Liver (tissue), 9 donors: ENCODE results near the gene CLPTM1L. TPM values are rescaled to one million over a fixed set of nuclear protein-coding genes. Genes with fewer than 3 reads are reported as not detected.

Experiments
- DNase-seq: peaks from one replicate; pipeline ENCODE4 v3.0.0-alpha.2; 2017; ENCODE audit warnings: low spot score
- H3K27ac ChIP-seq, 2 donors: one replicate each; pipeline ENCODE4 v1.7.0; 2013; ENCODE audit warnings: inconsistent platforms in 2 of 2, low read length in 2 of 2, control low read depth in 1 of 2, low read depth in 1 of 2, mild to moderate bottlenecking in 1 of 2
- H3K27me3 ChIP-seq, 4 donors: one replicate each; pipeline versions ENCODE4 v1.6.1 to v1.7.0; 2013; ENCODE audit warnings: low read length in 3 of 4, inconsistent platforms in 1 of 4, mild to moderate bottlenecking in 1 of 4, moderate library complexity in 1 of 4; ENCODE audit not compliant: control insufficient read depth in 4 of 4, insufficient read depth in 4 of 4
- H3K36me3 ChIP-seq, 4 donors: one replicate each; pipeline versions ENCODE4 v1.6.1 to v1.7.0; 2013; ENCODE audit warnings: low read length in 3 of 4, mild to moderate bottlenecking in 3 of 4, low read depth in 1 of 4, moderate library complexity in 1 of 4; ENCODE audit not compliant: control insufficient read depth in 4 of 4, insufficient read depth in 3 of 4
- H3K4me1 ChIP-seq, 4 donors: one replicate each; pipeline versions ENCODE4 v1.6.1 to v1.7.0; 2013; ENCODE audit warnings: low read length in 3 of 4, mild to moderate bottlenecking in 3 of 4, moderate library complexity in 1 of 4; ENCODE audit not compliant: control insufficient read depth in 4 of 4, insufficient read depth in 4 of 4
- H3K4me3 ChIP-seq, 3 donors: one replicate each; pipeline versions ENCODE4 v1.6.1 to v1.7.0; 2013; ENCODE audit warnings: low read length in 3 of 3, control low read depth in 1 of 3, low read depth in 1 of 3, mild to moderate bottlenecking in 1 of 3
- H3K9ac ChIP-seq, 2 donors: one replicate each; pipeline ENCODE4 v1.7.0; 2013; ENCODE audit warnings: low read length in 2 of 2, mild to moderate bottlenecking in 2 of 2, moderate library complexity in 2 of 2, control low read depth in 1 of 2, low read depth in 1 of 2
- H3K9me3 ChIP-seq, 4 donors: one replicate each; pipeline versions ENCODE4 v1.6.1 to v1.7.0; 2013; ENCODE audit warnings: low read length in 3 of 4; ENCODE audit not compliant: control insufficient read depth in 4 of 4
- EGR1 ChIP-seq, 2 donors: IDR thresholded peaks; 2 replicates each; pipeline ENCODE4 v1.6.1; 2016 to 2018; ENCODE audit warnings: antibody characterized with exemption in 2 of 2, low read depth in 2 of 2
- FOXA1 ChIP-seq: IDR thresholded peaks from 2 replicates; pipeline ENCODE4 v1.6.1; 2016; ENCODE audit warnings: antibody characterized with exemption
- FOXA2 ChIP-seq: IDR thresholded peaks from 2 replicates; pipeline ENCODE4 v1.6.1; 2016; ENCODE audit warnings: antibody characterized with exemption
- GABPA ChIP-seq, 2 donors: IDR thresholded peaks in 1 of 2; conservative IDR thresholded peaks in 1 of 2; 2 replicates each; pipeline ENCODE4 v1.6.1; 2016; ENCODE audit warnings: antibody characterized with exemption in 2 of 2, mild to moderate bottlenecking in 1 of 2, moderate library complexity in 1 of 2
- HNF4A ChIP-seq, 2 donors: conservative IDR thresholded peaks; 2 replicates each; pipeline ENCODE4 v1.6.1; 2016; ENCODE audit warnings: antibody characterized with exemption in 2 of 2, mild to moderate bottlenecking in 2 of 2
- JUND ChIP-seq, 2 donors: IDR thresholded peaks; 2 replicates each; pipeline ENCODE4 v1.6.1; 2016; ENCODE audit warnings: antibody characterized with exemption in 2 of 2
- NR2F2 ChIP-seq: IDR thresholded peaks from 2 replicates; pipeline ENCODE4 v1.6.1; 2016; ENCODE audit warnings: antibody characterized with exemption
- RXRA ChIP-seq, 2 donors: IDR thresholded peaks; 2 replicates each; pipeline ENCODE4 v1.6.1; 2017 to 2018; ENCODE audit warnings: antibody characterized with exemption in 2 of 2, mild to moderate bottlenecking in 1 of 2
- SP1 ChIP-seq: IDR thresholded peaks from 2 replicates; pipeline ENCODE4 v1.6.1; 2018; ENCODE audit warnings: antibody characterized with exemption, mild to moderate bottlenecking
- TAF1 ChIP-seq: conservative IDR thresholded peaks from 2 replicates; pipeline ENCODE4 v1.6.1; 2016; ENCODE audit warnings: antibody characterized with exemption, mild to moderate bottlenecking
- YY1 ChIP-seq: IDR thresholded peaks from 2 replicates; pipeline ENCODE4 v1.6.1; 2016; ENCODE audit warnings: antibody characterized with exemption, mild to moderate bottlenecking
- WGBS: extraction: QIAGEN DNeasy Blood & Tissue Kit; methylation state at CpG from one replicate; pipeline ENCODE4 v1.1.7; 2013; 5-methylcytosine and 5-hydroxymethylcytosine counted together
- polyA plus RNA-seq, 2 donors: library from polyadenylated mRNA; stranded (reverse) in 1 of 2; unstranded in 1 of 2; fragments of 200-250 nt in 1 of 2; fragments of >200 nt in 1 of 2; fragmentation: Nextera tagmentation in 1 of 2; extraction: Ambion mirVana in 1 of 2; gene quantifications; one replicate each; pipeline versions ENCODE4 v1.2.1 to v1.2.3, GENCODE V29; 2013 to 2015
- total RNA-seq, 2 donors: library from RNA; depleted of rRNA; stranded (reverse); fragments of >200 nt; gene quantifications; one replicate each; pipeline ENCODE4 v1.2.3, GENCODE V29; 2014
- TF ChIP-seq, protein P1 (sequence below): IDR thresholded peaks from 2 replicates; pipeline ENCODE4 v1.6.1; 2016; ENCODE audit warnings: antibody characterized with exemption, mild to moderate bottlenecking
- TF ChIP-seq, protein P2 (sequence below): IDR thresholded peaks from 2 replicates; pipeline ENCODE4 v1.6.1; 2016; ENCODE audit warnings: antibody characterized with exemption
- TF ChIP-seq, protein P3 (sequence below): IDR thresholded peaks from 2 replicates; pipeline ENCODE4 v1.6.1; 2016; ENCODE audit warnings: antibody characterized with exemption
- TF ChIP-seq, protein P4 (sequence below): fragments of 150-350 bp; IDR thresholded peaks from 2 replicates; pipeline ENCODE4 v1.5.1; 2017; ENCODE audit warnings: improper control_type of control experiment, low read depth, low read length; ENCODE audit not compliant: missing input control
- donor health status: healthy.
- donor health status: healthy.
- donor health status: healthy.
- donor health status: healthy.
- donor health status: healthy.

Gene CLPTM1L
- total and polyA plus RNA-seq, 4 donors = 69.2 to 255 (median 146) TPM

GRCh38 chr5:1293416-1294205 lies 51.3 kb downstream of the CLPTM1L start:
- no peak overlapping the region for H3K4me3 ChIP-seq
- H3K9me3 ChIP-seq = no peaks in the 10 kb centered on the region
- no peak for DNase-seq
- TF ChIP-seq HNF4A (conservative IDR thresholded peaks at IDR 0.05) (no peak), YY1 (no peak)
- no peaks in the 10 kb centered on the region for H3K36me3 ChIP-seq
- 92% methylated on average over 60 of the region's 60 CpGs for WGBS
- no peak overlapping the region for H3K9ac ChIP-seq
- H3K27ac ChIP-seq = no peak overlapping the region
- H3K27me3 ChIP-seq = peaks cover 0 to 16% (median 0%) of the 10 kb centered on the region in 4 donors
- peaks cover 2 to 8% (median 6%) of the 10 kb centered on the region in 4 donors for H3K4me1 ChIP-seq

DNA sequence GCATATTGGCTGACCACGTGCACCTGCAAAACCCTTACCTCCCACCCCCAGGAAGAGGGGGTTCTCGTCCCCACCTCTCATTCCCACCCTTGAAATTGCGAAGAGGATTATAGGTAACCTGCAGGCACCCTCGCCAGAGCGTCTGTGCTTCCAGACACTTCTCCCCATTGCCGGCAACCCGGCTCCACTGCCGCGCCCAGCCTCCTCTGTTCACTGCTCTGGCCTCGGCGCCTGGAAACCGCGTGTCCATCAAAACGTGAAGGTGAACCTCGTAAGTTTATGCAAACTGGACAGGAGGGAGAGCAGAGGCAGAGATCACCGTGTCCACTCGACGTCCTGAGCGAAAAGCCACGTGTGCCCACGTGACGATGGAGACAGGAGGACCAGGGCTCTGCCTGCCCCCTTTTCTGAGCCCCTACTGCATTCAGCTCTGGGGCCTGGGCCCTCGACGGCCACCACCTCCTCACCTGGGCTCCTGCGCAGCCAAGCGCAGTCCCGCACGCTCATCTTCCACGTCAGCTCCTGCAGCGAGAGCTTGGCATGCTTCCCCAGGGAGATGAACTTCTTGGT lies 52.0 kb downstream of the CLPTM1L start:
- Histone ChIP-seq H3K9me3 (no peaks in the 10 kb centered on the region), H3K27me3 (peaks cover 0 to 16% (median 0%) of the 10 kb centered on the region in 4 donors), H3K4me3 (no peak overlapping the region), H3K36me3 (no peaks in the 10 kb centered on the region), H3K4me1 (peaks cover 2 to 8% (median 6%) of the 10 kb centered on the region in 4 donors), H3K27ac (no peak overlapping the region), H3K9ac (no peak overlapping the region)
- TF ChIP-seq TAF1 (no peak), RXRA (IDR thresholded peaks at IDR 0.05) (no peak), JUND (IDR thresholded peaks at IDR 0.05) (no peak), EGR1 (IDR thresholded peaks at IDR 0.05; ENCODE audit: low read depth in 2 of 2) (no peak), GABPA (IDR thresholded peaks at IDR 0.05 in 1 of 2, conservative IDR thresholded peaks at IDR 0.05 in 1 of 2) (no peak), SP1 (no peak), FOXA2 (no peak), NR2F2 (no peak), FOXA1 (no peak)
- TF ChIP-seq, protein P1, sequence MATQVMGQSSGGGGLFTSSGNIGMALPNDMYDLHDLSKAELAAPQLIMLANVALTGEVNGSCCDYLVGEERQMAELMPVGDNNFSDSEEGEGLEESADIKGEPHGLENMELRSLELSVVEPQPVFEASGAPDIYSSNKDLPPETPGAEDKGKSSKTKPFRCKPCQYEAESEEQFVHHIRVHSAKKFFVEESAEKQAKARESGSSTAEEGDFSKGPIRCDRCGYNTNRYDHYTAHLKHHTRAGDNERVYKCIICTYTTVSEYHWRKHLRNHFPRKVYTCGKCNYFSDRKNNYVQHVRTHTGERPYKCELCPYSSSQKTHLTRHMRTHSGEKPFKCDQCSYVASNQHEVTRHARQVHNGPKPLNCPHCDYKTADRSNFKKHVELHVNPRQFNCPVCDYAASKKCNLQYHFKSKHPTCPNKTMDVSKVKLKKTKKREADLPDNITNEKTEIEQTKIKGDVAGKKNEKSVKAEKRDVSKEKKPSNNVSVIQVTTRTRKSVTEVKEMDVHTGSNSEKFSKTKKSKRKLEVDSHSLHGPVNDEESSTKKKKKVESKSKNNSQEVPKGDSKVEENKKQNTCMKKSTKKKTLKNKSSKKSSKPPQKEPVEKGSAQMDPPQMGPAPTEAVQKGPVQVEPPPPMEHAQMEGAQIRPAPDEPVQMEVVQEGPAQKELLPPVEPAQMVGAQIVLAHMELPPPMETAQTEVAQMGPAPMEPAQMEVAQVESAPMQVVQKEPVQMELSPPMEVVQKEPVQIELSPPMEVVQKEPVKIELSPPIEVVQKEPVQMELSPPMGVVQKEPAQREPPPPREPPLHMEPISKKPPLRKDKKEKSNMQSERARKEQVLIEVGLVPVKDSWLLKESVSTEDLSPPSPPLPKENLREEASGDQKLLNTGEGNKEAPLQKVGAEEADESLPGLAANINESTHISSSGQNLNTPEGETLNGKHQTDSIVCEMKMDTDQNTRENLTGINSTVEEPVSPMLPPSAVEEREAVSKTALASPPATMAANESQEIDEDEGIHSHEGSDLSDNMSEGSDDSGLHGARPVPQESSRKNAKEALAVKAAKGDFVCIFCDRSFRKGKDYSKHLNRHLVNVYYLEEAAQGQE = no peak
- TF ChIP-seq, protein P2, sequence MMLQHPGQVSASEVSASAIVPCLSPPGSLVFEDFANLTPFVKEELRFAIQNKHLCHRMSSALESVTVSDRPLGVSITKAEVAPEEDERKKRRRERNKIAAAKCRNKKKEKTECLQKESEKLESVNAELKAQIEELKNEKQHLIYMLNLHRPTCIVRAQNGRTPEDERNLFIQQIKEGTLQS = no peak
- TF ChIP-seq, protein P3, sequence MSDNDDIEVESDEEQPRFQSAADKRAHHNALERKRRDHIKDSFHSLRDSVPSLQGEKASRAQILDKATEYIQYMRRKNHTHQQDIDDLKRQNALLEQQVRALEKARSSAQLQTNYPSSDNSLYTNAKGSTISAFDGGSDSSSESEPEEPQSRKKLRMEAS = no peak
- TF ChIP-seq, protein P4, sequence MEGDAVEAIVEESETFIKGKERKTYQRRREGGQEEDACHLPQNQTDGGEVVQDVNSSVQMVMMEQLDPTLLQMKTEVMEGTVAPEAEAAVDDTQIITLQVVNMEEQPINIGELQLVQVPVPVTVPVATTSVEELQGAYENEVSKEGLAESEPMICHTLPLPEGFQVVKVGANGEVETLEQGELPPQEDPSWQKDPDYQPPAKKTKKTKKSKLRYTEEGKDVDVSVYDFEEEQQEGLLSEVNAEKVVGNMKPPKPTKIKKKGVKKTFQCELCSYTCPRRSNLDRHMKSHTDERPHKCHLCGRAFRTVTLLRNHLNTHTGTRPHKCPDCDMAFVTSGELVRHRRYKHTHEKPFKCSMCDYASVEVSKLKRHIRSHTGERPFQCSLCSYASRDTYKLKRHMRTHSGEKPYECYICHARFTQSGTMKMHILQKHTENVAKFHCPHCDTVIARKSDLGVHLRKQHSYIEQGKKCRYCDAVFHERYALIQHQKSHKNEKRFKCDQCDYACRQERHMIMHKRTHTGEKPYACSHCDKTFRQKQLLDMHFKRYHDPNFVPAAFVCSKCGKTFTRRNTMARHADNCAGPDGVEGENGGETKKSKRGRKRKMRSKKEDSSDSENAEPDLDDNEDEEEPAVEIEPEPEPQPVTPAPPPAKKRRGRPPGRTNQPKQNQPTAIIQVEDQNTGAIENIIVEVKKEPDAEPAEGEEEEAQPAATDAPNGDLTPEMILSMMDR = no peak
- DNase-seq = no peak
- WGBS = 86% methylated on average over 30 of the region's 30 CpGs
